Measurements from ENCODE around the gene LUC7L3.
"Not testable (repeated sequence)": the region's sequence is repeated elsewhere in the genome, so short reads cannot be mapped to it uniquely, and the experiment has no call there.

Gene LUC7L3

DNA sequence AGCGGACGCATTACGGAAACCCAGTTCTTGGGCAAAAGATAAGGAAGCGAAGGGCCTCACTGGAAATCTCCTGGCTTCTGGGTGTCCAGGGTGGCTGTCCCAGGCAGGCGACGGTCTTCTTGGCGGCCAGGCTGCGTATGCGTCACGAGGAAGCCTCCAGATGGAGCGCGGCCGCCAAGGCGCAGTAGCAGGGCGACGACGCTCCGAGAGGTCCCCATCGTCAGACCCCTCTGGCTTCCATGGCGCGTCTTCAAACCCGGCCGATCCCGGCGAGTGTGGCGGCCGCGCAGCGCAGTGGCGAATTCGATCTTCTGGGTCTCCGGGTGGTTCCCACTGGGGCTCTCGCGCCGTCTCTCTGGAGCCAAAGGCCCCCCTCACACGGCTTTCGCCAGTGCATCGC, 61.8 kb downstream of the LUC7L3 start:
- in situ Hi-C loops (cut with MboI; ENCODE audit: low sequenced_read_pairs) = no loop called here

DNA sequence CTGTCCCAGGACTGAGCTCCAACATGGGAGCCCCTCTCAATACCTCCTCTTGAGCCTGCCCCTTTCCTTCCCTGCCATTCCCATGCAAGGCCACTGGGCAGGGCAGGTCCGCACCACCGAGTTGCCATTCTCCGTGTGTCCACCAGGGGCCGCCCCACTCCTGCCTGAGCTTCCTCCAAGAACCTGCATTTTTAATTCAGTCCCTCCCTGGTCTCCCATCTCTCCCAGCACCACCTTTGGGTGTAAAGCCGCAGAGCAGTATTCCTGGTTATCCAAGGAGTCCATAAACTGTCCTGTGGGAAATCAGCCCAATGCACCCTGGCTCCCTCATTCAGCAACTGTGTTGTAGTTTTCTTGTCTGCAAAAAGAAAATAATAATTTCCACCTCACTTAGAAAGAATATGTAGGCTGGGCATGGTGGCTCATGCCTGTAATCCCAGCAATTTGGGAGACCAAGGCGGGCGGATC, 63.8 kb downstream of the LUC7L3 start:
- in situ Hi-C loops (cut with MboI; ENCODE audit: low sequenced_read_pairs) = no loop called here

DNA sequence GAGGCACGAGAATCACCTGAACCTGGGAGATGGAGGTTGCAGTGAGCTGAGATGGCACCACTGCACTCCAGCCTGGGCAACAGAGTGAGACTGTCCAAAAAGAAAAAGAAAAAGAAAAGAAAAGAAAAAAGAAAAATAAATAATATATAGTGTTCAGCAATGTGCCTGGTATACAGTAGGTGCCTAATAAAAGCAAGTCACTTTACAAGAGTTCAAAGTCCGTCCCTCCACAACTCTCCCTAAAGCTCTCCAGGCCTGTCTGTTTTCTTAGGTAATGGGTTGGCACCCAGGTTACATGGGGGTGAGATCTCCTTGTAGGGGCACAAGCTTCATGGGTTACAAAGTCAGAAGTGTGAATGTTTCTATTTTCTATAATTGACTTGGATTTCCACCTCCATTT, 64.5 kb downstream of the LUC7L3 start:
- in situ Hi-C loops (cut with MboI; ENCODE audit: low sequenced_read_pairs) = no loop called here

DNA sequence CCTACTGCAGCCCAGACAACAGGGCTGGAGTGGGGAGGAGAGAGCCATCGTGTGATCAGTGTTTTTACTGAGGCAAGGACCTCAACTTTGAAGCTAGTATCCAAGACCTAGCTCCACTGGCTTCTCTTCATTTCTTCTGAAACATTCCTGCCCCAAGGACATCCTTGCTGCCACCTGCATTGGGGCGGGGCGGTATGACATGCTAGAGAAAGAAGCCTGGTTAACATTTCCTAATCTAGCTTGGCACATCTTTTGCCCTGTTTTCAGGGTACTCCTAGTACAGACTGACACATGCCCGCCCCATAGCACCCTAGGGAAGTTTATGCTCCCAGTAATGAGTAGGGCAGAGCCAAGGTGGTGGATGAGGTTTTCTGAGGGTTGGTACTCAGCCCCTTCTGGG, 65.7 kb downstream of the LUC7L3 start:
- in situ Hi-C loops (cut with MboI; ENCODE audit: low sequenced_read_pairs) = loop anchor here (5.0 kb wide), 2 partner anchors 57 to 172 kb away; no protein-coding TSS in a partner anchor

DNA sequence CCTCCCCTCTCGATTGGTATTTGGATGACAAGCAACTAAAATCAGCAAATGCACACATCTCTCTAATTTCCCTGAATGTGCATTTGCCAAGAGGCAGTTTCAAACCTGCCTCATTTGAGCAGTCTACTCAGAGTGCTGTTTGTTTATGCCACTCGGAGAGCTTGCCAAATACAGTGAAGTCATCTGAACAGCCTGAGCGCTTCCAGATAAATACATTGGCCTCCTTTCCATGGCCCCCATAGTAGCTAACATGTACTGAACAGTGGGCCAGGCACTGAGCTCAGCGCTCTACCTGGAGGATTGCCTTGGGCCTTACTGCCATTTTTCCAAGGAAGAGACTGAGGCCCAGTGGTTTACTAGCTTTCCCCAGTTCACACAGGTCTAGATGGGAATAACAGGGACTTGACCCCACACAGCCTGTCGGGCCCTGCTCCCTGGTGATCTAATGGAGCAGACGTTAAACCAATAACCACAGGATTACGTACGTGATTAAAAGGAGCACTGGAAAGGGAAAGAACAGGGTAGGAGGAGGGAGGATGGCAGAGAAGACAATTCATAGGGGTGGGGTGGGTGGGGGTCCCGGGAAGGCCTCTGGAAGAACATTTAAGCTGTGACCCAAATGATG, 66.7 kb downstream of the LUC7L3 start:
- in situ Hi-C loops (cut with MboI; ENCODE audit: low sequenced_read_pairs) = loop anchor here (5.0 kb wide), 2 partner anchors 56 to 171 kb away; no protein-coding TSS in a partner anchor

DNA sequence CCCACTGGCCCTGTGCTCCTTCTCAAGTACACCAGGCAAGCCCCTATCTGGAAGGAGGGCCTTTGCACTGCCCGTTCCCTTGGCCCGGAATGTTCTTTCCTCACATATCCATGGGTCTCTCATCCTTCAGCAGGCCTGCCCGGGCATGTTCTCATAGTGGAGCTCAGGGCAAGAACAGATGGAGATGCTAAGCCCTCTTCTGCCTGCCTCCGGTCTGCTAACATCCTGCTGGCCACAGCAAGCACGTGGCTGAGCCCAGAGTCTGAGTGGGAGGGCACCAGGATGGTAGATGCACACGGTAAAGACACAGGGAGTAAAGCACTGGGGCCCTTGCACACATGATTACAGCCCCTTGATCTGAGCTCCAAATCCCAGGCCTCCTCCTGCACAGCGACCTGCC, 67.7 kb downstream of the LUC7L3 start:
- in situ Hi-C loops (cut with MboI; ENCODE audit: low sequenced_read_pairs) = loop anchor here (5.0 kb wide), 2 partner anchors 55 to 170 kb away; no protein-coding TSS in a partner anchor

DNA sequence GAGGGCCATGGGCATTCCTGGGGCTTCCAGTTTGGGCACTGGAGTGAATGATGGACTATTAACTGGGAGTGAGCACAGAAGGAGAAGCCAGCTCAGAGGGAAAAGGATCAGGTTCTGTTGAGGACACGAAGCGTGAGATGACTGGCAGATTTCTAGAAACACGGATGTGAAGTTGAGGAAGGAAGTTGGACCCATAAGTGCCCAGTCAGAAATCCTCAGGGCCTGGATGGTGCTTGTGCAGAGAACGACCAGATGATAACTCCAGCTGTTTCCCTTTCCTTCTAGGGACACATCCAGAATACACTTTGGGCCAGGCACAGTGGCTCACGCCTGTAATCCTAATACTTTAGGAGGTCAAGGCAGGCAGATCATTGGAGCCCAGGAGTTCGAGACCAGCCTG, 71.2 kb downstream of the LUC7L3 start:
- in situ Hi-C loops (cut with MboI; ENCODE audit: low sequenced_read_pairs) = no loop called here

DNA sequence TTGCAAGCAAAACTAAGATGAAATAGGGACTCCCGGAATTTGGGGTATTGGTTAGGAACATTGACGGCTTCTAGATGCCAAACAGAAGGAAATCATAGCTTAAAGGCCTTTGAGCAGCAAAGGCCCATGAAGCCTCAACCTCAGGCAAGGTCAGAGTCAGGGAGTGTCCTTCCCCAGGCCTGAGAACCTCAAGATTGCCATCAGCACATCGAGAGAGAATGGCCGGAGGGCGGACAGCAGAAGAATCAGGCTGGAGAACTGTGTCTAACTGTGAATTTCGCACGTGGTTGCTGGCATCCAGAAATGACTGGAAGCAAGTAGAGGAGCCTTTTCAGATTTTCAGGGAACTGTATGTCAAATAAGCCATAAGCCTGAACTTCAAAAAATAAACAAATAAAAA, 72.7 kb downstream of the LUC7L3 start:
- in situ Hi-C loops (cut with MboI; ENCODE audit: low sequenced_read_pairs) = no loop called here

DNA sequence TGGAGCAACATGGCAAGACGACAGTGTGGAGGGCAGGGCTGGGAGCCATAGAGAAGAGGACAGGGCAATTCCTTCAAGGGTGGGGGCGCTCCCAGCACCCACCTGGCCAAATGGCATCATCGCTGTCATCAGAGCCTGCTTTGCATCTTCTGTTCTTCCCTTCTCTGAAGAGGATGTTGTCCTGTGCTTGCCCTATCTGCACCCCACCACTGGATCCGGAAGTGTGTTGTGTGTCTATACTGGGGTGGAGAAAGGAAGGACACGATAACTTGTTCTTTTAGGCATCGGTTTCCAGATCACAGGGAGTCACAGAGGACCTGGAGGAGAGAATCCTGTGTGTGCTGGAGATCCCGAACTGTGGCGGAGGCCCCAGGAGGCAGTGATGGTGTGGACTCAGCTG, 73.6 kb downstream of the LUC7L3 start:
- in situ Hi-C loops (cut with MboI; ENCODE audit: low sequenced_read_pairs) = no loop called here

DNA sequence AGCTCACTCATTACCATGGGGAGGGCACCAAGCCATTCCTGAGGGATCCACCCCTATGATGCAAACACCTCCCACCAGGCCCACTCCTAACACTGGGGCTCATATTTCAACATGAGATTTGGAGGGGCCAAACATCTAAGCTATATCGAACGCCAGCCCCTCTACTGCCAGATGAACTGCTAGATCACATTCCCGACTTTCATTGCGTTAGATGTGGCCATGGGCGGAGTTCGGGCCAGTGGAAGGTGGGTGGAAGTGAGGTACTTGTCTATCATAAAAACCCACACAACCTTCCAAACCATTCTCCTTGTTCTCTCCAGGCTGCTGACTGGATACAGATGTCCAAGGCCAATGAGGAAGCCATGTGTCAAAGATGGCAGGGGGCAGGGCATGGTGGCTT, 75.0 kb downstream of the LUC7L3 start:
- in situ Hi-C loops (cut with MboI; ENCODE audit: low sequenced_read_pairs) = no loop called here

DNA sequence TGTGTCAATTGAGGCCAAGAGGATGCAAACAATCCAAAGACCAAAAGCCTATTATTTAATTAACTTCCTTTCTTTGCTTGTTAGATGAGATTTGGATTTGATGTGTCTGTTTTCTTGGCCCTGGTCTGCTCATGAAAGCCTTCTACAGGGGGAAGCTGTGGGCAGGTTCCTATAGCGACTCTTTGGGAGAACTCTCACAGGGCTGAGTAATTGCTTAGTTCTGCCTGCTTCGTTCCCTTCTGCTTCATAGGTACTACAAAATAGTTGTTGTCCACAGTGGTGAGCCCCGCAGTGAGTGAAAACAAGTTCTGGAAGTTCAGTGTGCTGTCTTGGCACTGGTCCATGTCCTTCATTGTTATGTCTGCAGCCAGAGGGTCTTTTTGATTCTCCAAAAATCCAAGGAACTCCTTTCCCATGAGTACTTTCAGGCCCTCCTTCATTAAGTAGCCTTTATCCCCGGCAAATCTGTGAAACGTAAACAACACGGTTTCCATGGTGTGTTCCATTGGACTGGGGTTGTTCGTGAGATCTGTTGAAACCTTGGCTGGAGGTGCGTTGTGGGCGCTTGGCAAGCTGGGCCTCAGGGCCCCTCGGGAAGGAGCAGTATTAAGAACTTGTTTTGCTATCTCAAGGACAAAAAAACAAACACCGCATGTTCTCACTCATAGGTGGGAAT, 77.9 kb downstream of the LUC7L3 start:
- in situ Hi-C loops (cut with MboI; ENCODE audit: low sequenced_read_pairs) = no loop called here

DNA sequence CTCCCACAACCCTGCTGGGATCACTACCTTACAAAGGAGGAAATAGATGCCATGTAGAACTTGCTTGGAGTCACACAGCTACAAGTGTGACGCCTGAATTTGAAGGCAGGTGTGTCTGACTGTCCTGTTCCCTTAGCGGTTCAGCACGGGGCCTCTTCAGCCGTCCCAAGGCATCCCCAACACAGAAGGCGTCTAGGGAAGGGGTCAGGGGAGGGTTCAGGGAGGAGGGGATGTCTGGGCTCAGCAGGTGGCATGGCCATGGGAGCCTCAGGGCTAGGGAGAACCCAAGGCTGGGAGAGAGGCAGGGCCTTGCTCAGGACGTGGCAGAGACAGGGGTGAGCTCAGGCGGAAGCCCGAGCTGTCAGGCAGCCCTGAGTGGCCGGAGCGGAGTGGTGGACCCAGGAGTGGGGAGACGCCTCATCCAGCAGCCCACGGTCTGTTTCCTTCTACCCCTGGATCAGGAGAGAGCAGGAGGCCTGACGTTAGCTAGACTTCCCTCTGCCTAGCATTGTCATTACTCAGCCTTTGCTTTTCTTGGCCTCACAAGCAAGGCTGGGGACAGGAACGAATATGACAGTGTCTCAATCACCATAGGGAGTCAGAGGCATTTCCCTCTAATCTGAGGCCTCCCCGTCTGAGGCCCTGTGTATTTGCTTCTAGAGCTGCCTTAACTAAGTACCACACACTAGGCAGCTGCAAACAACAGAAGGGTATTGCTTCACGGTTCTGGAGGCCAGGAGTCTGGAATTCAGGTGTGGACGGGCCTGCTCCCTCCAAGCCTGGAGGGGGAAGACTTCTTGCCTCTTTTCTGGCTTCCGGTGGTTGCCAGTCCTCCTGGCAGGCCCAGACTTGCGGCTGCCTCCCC, 79.3 kb downstream of the LUC7L3 start:
- in situ Hi-C loops (cut with MboI; ENCODE audit: low sequenced_read_pairs) = no loop called here

DNA sequence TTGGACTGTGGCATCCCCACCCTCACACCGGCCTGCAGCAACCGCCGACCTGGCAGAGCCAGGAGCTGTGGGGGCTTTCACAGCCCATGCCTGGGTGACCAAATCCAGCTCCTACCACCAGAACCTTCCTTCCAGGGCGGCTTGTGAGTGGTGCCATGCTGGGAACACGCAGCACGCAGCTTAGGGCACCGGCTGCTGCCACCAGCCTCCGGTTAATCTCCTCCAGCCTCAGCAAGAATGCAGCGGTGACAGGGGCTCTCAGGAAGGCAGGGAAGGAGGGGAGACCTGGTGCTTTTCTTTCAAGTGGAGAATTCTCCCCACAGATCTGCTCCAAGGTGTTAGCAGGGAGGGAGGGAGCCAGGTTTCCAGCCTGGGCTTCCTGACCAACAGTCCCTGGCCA, 80.2 kb downstream of the LUC7L3 start:
- in situ Hi-C loops (cut with MboI; ENCODE audit: low sequenced_read_pairs) = no loop called here

DNA sequence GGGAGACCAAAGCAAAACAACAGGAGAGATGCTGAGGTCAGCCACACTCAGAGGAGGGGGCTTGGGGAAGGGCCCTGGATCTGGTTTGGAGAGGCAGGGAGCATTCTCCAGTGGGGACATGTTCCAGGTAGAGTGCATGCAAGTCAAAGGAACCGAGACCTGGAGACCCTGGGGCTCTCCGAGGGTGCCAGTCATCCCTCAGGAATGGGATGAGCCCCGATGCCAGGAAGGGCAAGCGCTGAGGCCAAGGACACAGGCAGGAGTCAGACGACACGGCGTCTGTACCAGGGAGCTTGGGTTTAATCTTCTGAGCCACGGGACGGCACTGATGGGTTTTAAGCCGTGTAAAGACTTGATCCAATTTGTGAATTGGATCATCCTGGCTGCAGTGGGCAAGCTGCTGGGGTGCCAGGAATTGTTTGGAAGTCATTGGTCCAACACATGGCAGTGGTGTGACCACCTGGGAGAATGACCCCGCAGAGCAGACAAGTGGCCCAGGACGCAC, 80.8 kb downstream of the LUC7L3 start:
- in situ Hi-C loops (cut with MboI; ENCODE audit: low sequenced_read_pairs) = no loop called here

DNA sequence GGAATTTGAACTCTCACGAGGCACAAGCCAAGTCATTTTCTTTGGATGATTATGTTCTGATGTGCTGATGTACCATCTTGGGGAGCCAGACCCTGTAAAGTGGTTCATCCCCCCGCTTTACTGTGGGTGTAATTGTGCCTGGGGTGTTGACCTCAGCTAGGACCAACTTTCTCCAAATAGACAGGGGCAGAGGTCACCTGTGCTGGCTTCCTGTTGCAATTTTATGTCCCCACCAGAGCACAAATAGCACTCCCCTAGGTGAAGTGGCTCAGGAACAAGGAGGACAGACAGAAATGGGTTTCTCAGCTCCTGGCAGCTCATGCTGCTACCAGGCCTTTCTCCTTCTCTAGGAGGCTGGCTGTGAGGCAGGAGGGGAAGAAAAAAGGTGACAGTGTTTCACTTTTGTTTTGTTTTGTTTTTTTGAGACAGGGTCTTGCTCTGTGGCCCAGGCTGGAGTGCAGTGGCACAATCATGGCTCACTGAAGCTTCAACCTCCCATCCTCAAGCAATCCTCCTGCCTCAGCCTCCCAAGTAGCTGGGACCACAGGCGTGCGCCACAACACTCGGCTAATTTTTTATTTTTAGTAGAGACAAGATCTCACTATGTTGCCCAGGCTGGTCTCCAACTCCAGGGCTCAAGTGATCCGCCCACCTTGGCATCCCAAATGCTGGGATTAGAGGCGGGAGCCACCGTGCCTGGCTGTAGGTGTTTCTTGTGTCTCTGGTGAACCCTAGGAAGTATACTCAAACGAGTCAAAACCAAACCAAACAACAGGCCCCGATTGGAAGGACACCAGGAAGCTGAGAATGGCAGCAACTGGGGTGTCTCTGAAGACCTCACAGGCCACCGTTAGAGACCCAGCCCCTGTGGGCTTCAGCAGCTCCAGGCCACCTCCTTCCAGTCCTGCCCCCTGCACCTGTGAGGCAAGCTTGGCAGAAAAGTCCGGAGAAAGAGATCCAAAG, 83.5 kb downstream of the LUC7L3 start:
- in situ Hi-C loops (cut with MboI; ENCODE audit: low sequenced_read_pairs) = no loop called here

DNA sequence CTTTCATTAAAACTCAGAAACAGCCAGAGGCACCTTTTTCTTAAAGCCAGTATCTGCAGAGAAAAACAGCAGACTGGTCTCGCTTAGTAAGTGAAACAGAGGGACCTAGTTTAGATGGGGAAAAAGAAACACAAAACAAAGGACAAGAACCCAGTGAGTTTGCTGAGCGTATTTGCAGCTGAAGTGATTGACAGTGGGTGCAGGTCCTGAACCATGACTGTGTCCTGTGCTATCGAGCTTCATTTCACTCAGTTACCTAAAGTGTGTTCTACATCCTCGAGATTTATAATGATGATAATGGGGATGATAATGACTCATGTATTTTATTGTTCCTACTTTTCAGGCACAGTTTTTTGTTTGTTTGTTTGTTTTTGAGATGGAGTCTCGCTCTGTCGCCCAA, 84.3 kb downstream of the LUC7L3 start:
- in situ Hi-C loops (cut with MboI; ENCODE audit: low sequenced_read_pairs) = no loop called here

DNA sequence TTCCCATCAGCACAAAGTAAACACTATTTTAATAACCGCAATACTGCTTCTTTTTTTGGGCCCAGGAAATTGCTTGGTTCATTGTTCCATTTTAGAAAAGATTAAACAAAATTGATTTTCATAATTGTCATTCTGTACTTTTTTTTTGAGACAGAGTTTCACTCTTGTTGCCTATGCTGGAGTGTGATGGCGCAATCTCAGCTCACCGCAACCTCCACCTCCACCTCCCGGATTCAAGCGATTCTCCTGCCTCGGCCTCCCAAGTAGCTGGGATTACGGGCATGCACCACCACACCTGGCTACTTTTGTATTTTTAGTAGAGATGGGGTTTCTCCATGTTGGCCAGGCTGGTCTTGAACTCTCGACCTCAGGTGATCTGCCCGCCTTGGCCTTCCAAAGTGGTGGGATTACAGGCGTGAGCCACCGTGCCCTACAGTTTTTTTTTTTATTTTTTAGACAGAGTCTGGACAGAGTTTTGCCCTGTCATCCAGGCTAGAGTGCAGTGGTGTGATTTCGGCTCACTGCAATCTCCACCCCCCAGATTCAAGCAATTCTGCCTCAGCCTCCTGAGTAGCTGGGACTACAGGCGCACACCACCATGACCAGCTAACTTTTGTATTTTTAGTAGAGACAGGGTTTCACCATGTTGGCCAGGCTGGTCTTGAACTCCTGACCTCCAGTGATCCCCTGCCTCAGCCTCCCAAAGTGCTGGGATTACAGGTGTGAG, 85.5 kb downstream of the LUC7L3 start:
- in situ Hi-C loops (cut with MboI; ENCODE audit: low sequenced_read_pairs) = not testable (repeated sequence)

DNA sequence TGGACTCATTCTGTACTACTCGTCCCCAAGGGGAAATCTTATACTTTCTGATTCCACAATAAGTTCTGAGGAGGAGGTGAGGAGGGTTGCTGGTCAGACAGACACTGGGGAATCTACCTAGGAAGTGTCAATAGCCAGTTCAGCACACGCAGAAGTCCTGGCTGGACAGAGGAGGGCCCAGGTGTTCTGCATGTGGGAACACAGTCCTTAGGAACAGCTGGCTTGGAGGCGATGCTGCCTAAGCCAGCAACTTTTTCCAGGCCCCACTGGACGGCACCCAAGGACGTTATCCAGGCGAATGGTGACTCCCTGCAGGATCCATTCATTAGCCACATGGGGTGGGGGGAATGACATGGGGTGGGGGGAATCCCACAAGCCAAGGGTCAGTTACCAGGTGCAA, 86.1 kb downstream of the LUC7L3 start:
- in situ Hi-C loops (cut with MboI; ENCODE audit: low sequenced_read_pairs) = no loop called here

Data from HL-60/S4 treated with retinoic acid at 250 ng/mL for 4 days and 3 days (cell line).